CD4-positive, alpha-beta memory T cell (primary cell): ENCODE measurements around the gene MICAL3. TPM values are rescaled to one million over a fixed set of nuclear protein-coding genes. Genes with fewer than 3 reads are reported as not detected.

Experiments used
- CTCF ChIA-PET: fragments of 350-600 bp; sonication (Branson Sonifier 250); formaldehyde crosslinking; loops from one replicate; lab custom pipeline; 2021; ENCODE audit warnings: inconsistent platforms; ENCODE audit not compliant: partially characterized antibody; lab: Charles Lee
- POLR2A ChIA-PET: fragments of 350-600 bp; sonication (Branson Sonifier 250); formaldehyde crosslinking; loops from one replicate; lab custom pipeline; 2021; ENCODE audit not compliant: partially characterized antibody; lab: Charles Lee
- DNase-seq, 5 donors: peaks; one replicate each; pipeline versions ENCODE4 v3.0.0 to v3.0.0-alpha.2; 2020 to 2022; ENCODE audit warnings: mixed read lengths in 1 of 5
- H3K27ac ChIP-seq: one replicate; pipeline ENCODE4 v1.7.0; 2013; ENCODE audit warnings: low read depth, low read length
- H3K27me3 ChIP-seq: 2 replicates; pipeline ENCODE4 v1.7.0; 2013; ENCODE audit warnings: mild to moderate bottlenecking, low read length, moderate library complexity; ENCODE audit not compliant: insufficient read depth
- H3K36me3 ChIP-seq: 2 replicates; pipeline ENCODE4 v1.7.0; 2013; ENCODE audit warnings: mild to moderate bottlenecking, low read length, moderate library complexity; ENCODE audit not compliant: insufficient read depth
- H3K4me1 ChIP-seq: 2 replicates; pipeline ENCODE4 v1.7.0; 2013; ENCODE audit warnings: mild to moderate bottlenecking, low read length, moderate library complexity; ENCODE audit not compliant: insufficient read depth
- H3K4me3 ChIP-seq, 2 donors: one replicate each; pipeline ENCODE4 v1.7.0; 2013; ENCODE audit warnings: low read length in 2 of 2, mild to moderate bottlenecking in 1 of 2
- H3K9me3 ChIP-seq, 2 donors: one replicate each; pipeline ENCODE4 v1.7.0; 2013; ENCODE audit warnings: low read length in 2 of 2, control low read depth in 1 of 2; ENCODE audit not compliant: control insufficient read depth in 1 of 2
- H3K27ac Mint-ChIP-seq, 7 donors: one replicate each; pipeline ENCODE4 v1.8.0; 2020 to 2021; ENCODE audit warnings: mixed read lengths in 7 of 7, mild to moderate bottlenecking in 6 of 7, inconsistent platforms in 3 of 7, moderate library complexity in 3 of 7
- H3K27me3 Mint-ChIP-seq, 2 donors: one replicate each; pipeline ENCODE4 v1.8.0; 2020 to 2021; ENCODE audit warnings: mixed read lengths in 2 of 2
- H3K36me3 Mint-ChIP-seq, 2 donors: one replicate each; pipeline ENCODE4 v1.8.0; 2020 to 2021; ENCODE audit warnings: mixed read lengths in 2 of 2, inconsistent platforms in 1 of 2, mild to moderate bottlenecking in 1 of 2
- H3K4me1 Mint-ChIP-seq, 4 donors: one replicate each; pipeline ENCODE4 v1.8.0; 2020 to 2021; ENCODE audit warnings: mixed read lengths in 4 of 4, mild to moderate bottlenecking in 1 of 4
- H3K4me3 Mint-ChIP-seq, 8 donors: one replicate each; pipeline ENCODE4 v1.8.0; 2020 to 2021; ENCODE audit warnings: mixed read lengths in 8 of 8, mild to moderate bottlenecking in 7 of 8, moderate library complexity in 6 of 8, inconsistent platforms in 3 of 8
- H3K9me3 Mint-ChIP-seq, 8 donors: one replicate each; pipeline ENCODE4 v1.8.0; 2020 to 2021; ENCODE audit warnings: mixed read lengths in 8 of 8, mild to moderate bottlenecking in 5 of 8, inconsistent platforms in 3 of 8, moderate library complexity in 1 of 8
- intact Hi-C: fragments of 100-400 bp; cut with micrococcal nuclease; formaldehyde crosslinking; loops from one replicate; pipeline ENCODE4 v1.15.1; 2023
- polyA plus RNA-seq, 2 donors: library from polyadenylated mRNA; unstranded; fragments of 300-500 nt; fragmentation: Illumina TruSeq; gene quantifications; one replicate each; pipeline ENCODE4 v1.2.3, GENCODE V29; 2021
- total RNA-seq, 2 experiments: library from RNA; stranded (reverse); gene quantifications; one replicate each; pipeline ENCODE4 v1.2.3, GENCODE V29; 2021

MICAL3 gene
- total and polyA plus RNA-seq, 4 experiments from 2014 or later: 0.97 to 28.9 (median 14.4) TPM

- Histone ChIP-seq H3K27me3 (no peaks in the 10 kb centered on the region), H3K27ac (no peak overlapping the region), H3K9me3 (no peaks in the 10 kb centered on the region), H3K4me1 (no peaks in the 10 kb centered on the region), H3K36me3 (no peaks in the 10 kb centered on the region), H3K4me3 (no peak overlapping the region)
- ChIA-PET POLR2A (no interaction called here), CTCF (no interaction called here)
- H3K27ac Mint-ChIP-seq: no peak overlapping the region
- peaks cover 6 to 9% of the 10 kb centered on the region in 2 donors for H3K36me3 Mint-ChIP-seq
- H3K9me3 Mint-ChIP-seq: no peaks in the 10 kb centered on the region
- no peak overlapping the region for H3K4me3 Mint-ChIP-seq
- DNase-seq: no peak
- no peaks in the 10 kb centered on the region for H3K27me3 Mint-ChIP-seq
- intact Hi-C loops: no loop called here
- H3K4me1 Mint-ChIP-seq: peaks cover 6 to 23% (median 16%) of the 10 kb centered on the region in 4 donors
Observed at GRCh38 chr22:17958166-17958565, 66.2 kb downstream of the MICAL3 start.

GRCh38 chr22:17957693-17958092 lies 66.7 kb downstream of the MICAL3 start:
- peak overlapping the region in 1 of 7 donors; percentile 27 for H3K27ac Mint-ChIP-seq
- POLR2A ChIA-PET: no interaction called here
- Histone ChIP-seq H3K4me3 (no peak overlapping the region), H3K27me3 (no peaks in the 10 kb centered on the region), H3K27ac (no peak overlapping the region), H3K4me1 (no peaks in the 10 kb centered on the region), H3K9me3 (no peaks in the 10 kb centered on the region), H3K36me3 (no peaks in the 10 kb centered on the region)
- CTCF ChIA-PET: interaction anchor here (1.9 kb wide), 1 partner anchor 128 kb away, joined by 4 read pairs; no protein-coding TSS in a partner anchor
- no peaks in the 10 kb centered on the region for H3K9me3 Mint-ChIP-seq
- no peak overlapping the region for H3K4me3 Mint-ChIP-seq
- H3K36me3 Mint-ChIP-seq: peaks cover 6 to 9% of the 10 kb centered on the region in 2 donors
- DNase-seq: no peak
- intact Hi-C loops: no loop called here
- H3K4me1 Mint-ChIP-seq: peaks cover 3 to 23% (median 16%) of the 10 kb centered on the region in 4 donors
- H3K27me3 Mint-ChIP-seq: no peaks in the 10 kb centered on the region

GRCh38 chr22:17957204-17957603 lies 67.2 kb downstream of the MICAL3 start:
- intact Hi-C loops: no loop called here
- no peaks in the 10 kb centered on the region for H3K36me3 ChIP-seq
- H3K4me3 Mint-ChIP-seq: no peak overlapping the region
- H3K4me3 ChIP-seq: no peak overlapping the region
- H3K27ac ChIP-seq: no peak overlapping the region
- ChIA-PET POLR2A (no interaction called here), CTCF (interaction anchor here (1.9 kb wide), 1 partner anchor 127 kb away, joined by 4 read pairs; no protein-coding TSS in a partner anchor)
- H3K27ac Mint-ChIP-seq: no peak overlapping the region
- H3K9me3 Mint-ChIP-seq: no peaks in the 10 kb centered on the region
- no peaks in the 10 kb centered on the region for H3K27me3 ChIP-seq
- no peaks in the 10 kb centered on the region for H3K27me3 Mint-ChIP-seq
- H3K4me1 ChIP-seq: no peaks in the 10 kb centered on the region
- H3K4me1 Mint-ChIP-seq: peaks cover 5 to 24% (median 17%) of the 10 kb centered on the region in 4 donors
- no peak for DNase-seq
- H3K36me3 Mint-ChIP-seq: peaks cover 5 to 9% of the 10 kb centered on the region in 2 donors
- no peaks in the 10 kb centered on the region for H3K9me3 ChIP-seq

- Mint-ChIP-seq H3K4me1 (peaks cover 5 to 21% (median 13%) of the 10 kb centered on the region in 4 donors), H3K4me3 (no peak overlapping the region), H3K27me3 (no peaks in the 10 kb centered on the region), H3K9me3 (no peaks in the 10 kb centered on the region), H3K27ac (no peak overlapping the region), H3K36me3 (peaks cover 0 to 6% of the 10 kb centered on the region in 2 donors)
- H3K36me3 ChIP-seq: no peaks in the 10 kb centered on the region
- no peak overlapping the region for H3K27ac ChIP-seq
- CTCF ChIA-PET: interaction anchor here (1.9 kb wide), 1 partner anchor 126 kb away, joined by 4 read pairs; no protein-coding TSS in a partner anchor
- H3K4me3 ChIP-seq: no peak overlapping the region
- POLR2A ChIA-PET: no interaction called here
- no peaks in the 10 kb centered on the region for H3K4me1 ChIP-seq
- no peak for DNase-seq
- no peaks in the 10 kb centered on the region for H3K27me3 ChIP-seq
- intact Hi-C loops: no loop called here
- no peaks in the 10 kb centered on the region for H3K9me3 ChIP-seq
Observed at GRCh38 chr22:17956630-17957029, 67.7 kb downstream of the MICAL3 start.

- ChIA-PET POLR2A (no interaction called here), CTCF (interaction anchor here (1.9 kb wide), 1 partner anchor 126 kb away, joined by 4 read pairs; no protein-coding TSS in a partner anchor)
- Histone ChIP-seq H3K9me3 (no peaks in the 10 kb centered on the region), H3K27ac (no peak overlapping the region), H3K4me3 (no peak overlapping the region), H3K36me3 (no peaks in the 10 kb centered on the region), H3K4me1 (no peaks in the 10 kb centered on the region), H3K27me3 (no peaks in the 10 kb centered on the region)
- peaks cover 0 to 6% of the 10 kb centered on the region in 2 donors for H3K36me3 Mint-ChIP-seq
- H3K27ac Mint-ChIP-seq: no peak overlapping the region
- no peaks in the 10 kb centered on the region for H3K9me3 Mint-ChIP-seq
- no peak overlapping the region for H3K4me3 Mint-ChIP-seq
- intact Hi-C loops: no loop called here
- no peak for DNase-seq
- peaks cover 9 to 27% (median 13%) of the 10 kb centered on the region in 4 donors for H3K4me1 Mint-ChIP-seq
- no peaks in the 10 kb centered on the region for H3K27me3 Mint-ChIP-seq
Observed at GRCh38 chr22:17955590-17956379, 68.6 kb downstream of the MICAL3 start.

GRCh38 chr22:17954860-17955587 lies 69.3 kb downstream of the MICAL3 start:
- Mint-ChIP-seq H3K27ac (peak overlapping the region in 1 of 7 donors; percentile 12), H3K9me3 (no peaks in the 10 kb centered on the region), H3K36me3 (peaks cover 0 to 6% of the 10 kb centered on the region in 2 donors), H3K4me3 (no peak overlapping the region), H3K27me3 (no peaks in the 10 kb centered on the region), H3K4me1 (peaks cover 6 to 32% (median 14%) of the 10 kb centered on the region in 4 donors)
- ChIA-PET CTCF (no interaction called here), POLR2A (no interaction called here)
- Histone ChIP-seq H3K36me3 (no peaks in the 10 kb centered on the region), H3K9me3 (no peaks in the 10 kb centered on the region), H3K4me3 (no peak overlapping the region), H3K27ac (no peak overlapping the region), H3K27me3 (no peaks in the 10 kb centered on the region), H3K4me1 (no peaks in the 10 kb centered on the region)
- intact Hi-C loops: no loop called here
- no peak for DNase-seq

- H3K36me3 ChIP-seq: no peaks in the 10 kb centered on the region
- DNase-seq: no peak
- Mint-ChIP-seq H3K9me3 (no peaks in the 10 kb centered on the region), H3K36me3 (peaks cover 0 to 3% of the 10 kb centered on the region in 2 donors), H3K4me3 (no peak overlapping the region), H3K4me1 (peaks cover 10 to 38% (median 19%) of the 10 kb centered on the region in 4 donors), H3K27ac (peak overlapping the region in 3 of 7 donors; percentile 9 to 12 (median 10)), H3K27me3 (no peaks in the 10 kb centered on the region)
- intact Hi-C loops: no loop called here
- H3K27ac ChIP-seq: no peak overlapping the region
- H3K4me1 ChIP-seq: no peaks in the 10 kb centered on the region
- H3K27me3 ChIP-seq: no peaks in the 10 kb centered on the region
- ChIA-PET POLR2A (no interaction called here), CTCF (no interaction called here)
- no peak overlapping the region for H3K4me3 ChIP-seq
- no peaks in the 10 kb centered on the region for H3K9me3 ChIP-seq
Observed at GRCh38 chr22:17954200-17954859, 70.0 kb downstream of the MICAL3 start.
